Loucy (cell line): ENCODE results near the gene NAALADL2.

Source experiments
- CTCF ChIP-seq: fragments of 200-600 bp; sonication (generic); conservative IDR thresholded peaks from 2 replicates; pipeline ENCODE4 v1.5.1; 2014; ENCODE audit warnings: mild to moderate bottlenecking, antibody characterized with exemption, low read length
- EZH2phosphoT487 ChIP-seq: fragments of 200-600 bp; IDR thresholded peaks from 2 replicates; pipeline ENCODE4 v1.6.1; 2018; ENCODE audit warnings: antibody characterized with exemption, mild to moderate bottlenecking, moderate library complexity, borderline replicate concordance

GRCh38 chr3:175041369-175041768 is 182.2 kb downstream of the NAALADL2 start:
- TF ChIP-seq CTCF (no peak), EZH2phosphoT487 (no peak)
